Ovary (tissue), 10 donors: Measurements from ENCODE around the gene ARHGEF19. TPM values are rescaled to one million over a fixed set of nuclear protein-coding genes. Genes with fewer than 3 reads are reported as not detected.

Experiments used
- DNase-seq, 5 donors: peaks; one replicate each; pipeline ENCODE4 v3.0.0-alpha.2; 2019 to 2020
- H3K27ac ChIP-seq, 2 donors: fragments of 200-600 bp; one replicate each; pipeline versions ENCODE4 v1.5.1 to v1.8.0; 2019 to 2022
- H3K27me3 ChIP-seq: fragments of 200-600 bp; one replicate; pipeline ENCODE4 v1.8.0; 2022
- H3K36me3 ChIP-seq: fragments of 200-600 bp; sonication (generic); one replicate; pipeline ENCODE4 v1.5.1; 2019
- H3K4me1 ChIP-seq: one replicate; pipeline ENCODE4 v1.8.1; 2013; ENCODE audit warnings: mild to moderate bottlenecking, moderate library complexity; ENCODE audit not compliant: insufficient read depth
- H3K4me3 ChIP-seq: fragments of 200-600 bp; sonication (generic); one replicate; pipeline ENCODE4 v1.5.1; 2017
- H3K9me3 ChIP-seq, 2 donors: fragments of 200-600 bp in 1 of 2; sonication (generic) in 1 of 2; one replicate each; pipeline versions ENCODE4 v1.5.1 to v1.8.1; 2013 to 2019; ENCODE audit warnings: mild to moderate bottlenecking in 1 of 2, moderate library complexity in 1 of 2
- EP300 ChIP-seq: sonication (generic); formaldehyde crosslinking; IDR thresholded peaks from one replicate; pipeline ENCODE4 v1.6.1; 2017; ENCODE audit warnings: antibody characterized with exemption
- POLR2A ChIP-seq: fragments of 450-650 bp; IDR thresholded peaks from one replicate; pipeline ENCODE4 v1.6.1; 2017; ENCODE audit warnings: antibody characterized with exemption, mild to moderate bottlenecking, moderate library complexity
- WGBS, 3 donors: extraction: QIAGEN DNeasy Blood & Tissue Kit in 1 of 3; methylation state at CpG; one replicate each; pipeline versions ENCODE4 v1.1.5 to v1.1.7; 2013 to 2017; 5-methylcytosine and 5-hydroxymethylcytosine counted together
- intact Hi-C, 4 donors: fragments of 100-400 bp; cut with DNase I; formaldehyde crosslinking; loops; one replicate each; pipeline versions ENCODE4 v1.11.0 to v1.15.1; 2022 to 2023
- long read RNA-seq, 3 donors: library from polyadenylated mRNA in 2 of 3; unstranded in 2 of 3; transcript quantifications; one replicate each; pipeline ENCODE4 v2.0.0 and lab custom pipeline, GENCODE V29; 2021 to 2026
- polyA plus RNA-seq, 2 donors: library from polyadenylated mRNA; stranded (reverse); fragments of 200-250 nt in 1 of 2; fragments of 350-450 nt in 1 of 2; fragmentation: Illumina TruSeq in 1 of 2; extraction: RNeasy Lipid Tissue Mini Kit (QIAGEN cat#74804) in 1 of 2; gene quantifications; one replicate each; pipeline ENCODE4 v1.2.3, GENCODE V29; 2013 to 2014
- total RNA-seq, 7 donors: library from RNA; depleted of rRNA in 2 of 7; stranded (reverse); fragments of >200 nt in 2 of 7; fragmentation: NEBNext Ultra II Directional in 3 of 7; extraction: Animal tissue kit (Norgen Biotek cat#: 25700) in 3 of 7; gene quantifications; one replicate each; pipeline versions ENCODE4 v1.1.0 to v1.2.4, GENCODE V29; 2016 to 2023
- TF ChIP-seq, protein P1 (sequence below), 3 donors: fragments of 450-650 bp in 2 of 3; fragments of 200-600 bp in 1 of 3; IDR thresholded peaks; one replicate each; pipeline versions ENCODE4 v1.5.1 to v1.8.0; 2016 to 2022; ENCODE audit warnings: antibody characterized with exemption in 3 of 3, mild to moderate bottlenecking in 1 of 3
- donor health status: DM: no; HTN: no; CAD: no; lungs with moderate emphysema.
- donor health status: DM: no; HTN: no; CAD: no.
- donor health status: Bipolar disorder and iron deficiency.
- donor health status: DM: yes; HTN: yes; CAD: no.
- donor health status: DM: no; HTN: no; CAD: no.
- donor health status: DM: yes; HTN: yes; CAD: no.

ARHGEF19 gene
- total RNA-seq (10 to 100 TPM in 5 of 7 donors, 1 to 10 TPM in 2; 6.0 to 30.4 (median 14.6) TPM), polyA plus RNA-seq (10 to 100 TPM in 1 of 2 donors, 1 to 10 TPM in 1; 2.3 to 15.5 TPM)
- long read RNA-seq, donor 1, partial matches to known transcripts, result 73 of 106 reads
- long read RNA-seq, donor 1, other reads (novel, unspliced or antisense), result 33 of 106 reads
- long read RNA-seq, donor 2, result 0 reads
- long read RNA-seq, donor 3, partial matches to known transcripts, result 23 of 32 reads
- long read RNA-seq, donor 3, other reads (novel, unspliced or antisense), result 9 of 32 reads

DNA sequence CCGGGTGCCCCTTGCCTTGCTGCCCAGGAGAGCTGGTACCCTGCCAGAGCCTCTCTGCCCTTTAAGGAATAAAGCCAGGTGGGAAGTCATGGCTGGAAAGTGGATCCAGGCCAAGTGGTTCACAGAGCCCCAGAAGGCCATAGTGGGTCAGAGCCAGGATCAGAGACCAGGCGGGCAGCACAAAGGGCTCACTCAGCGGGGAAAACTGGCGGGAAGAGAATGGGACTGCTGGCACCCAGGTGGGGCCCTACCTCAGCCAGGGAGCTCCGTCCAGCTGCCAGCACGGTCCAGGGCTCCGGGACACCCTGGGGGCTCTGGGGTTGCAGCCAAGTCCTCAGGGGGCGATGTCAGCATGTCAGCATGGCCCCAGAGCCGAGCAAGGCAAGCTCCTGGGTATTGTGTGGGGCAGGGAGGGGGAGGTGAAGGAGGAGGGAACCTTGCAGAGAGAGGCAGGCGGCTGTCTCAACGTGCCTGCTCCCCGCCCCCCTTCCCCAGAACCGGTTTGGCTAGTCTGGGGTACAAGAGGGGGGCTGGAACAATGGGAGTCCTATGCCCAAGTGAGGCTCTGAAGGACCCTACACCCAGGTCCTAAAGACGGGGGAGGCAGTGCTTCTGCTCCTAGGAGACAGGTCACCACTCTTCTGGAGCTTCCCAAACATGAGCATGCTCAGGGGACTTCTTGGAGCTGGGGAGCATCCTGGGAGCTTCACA lies at the start of gene ARHGEF19:
TSS of gene ARHGEF19 (minus strand) at position 402 of the 711 bp plus-strand sequence. CDS start 3,598 bp downstream, outside the sequence.
- H3K4me1 ChIP-seq, result peaks cover 2% of the 10 kb centered on the region
- no peak for TF ChIP-seq POLR2A
- no peak for TF ChIP-seq EP300
- TF ChIP-seq, protein P1, sequence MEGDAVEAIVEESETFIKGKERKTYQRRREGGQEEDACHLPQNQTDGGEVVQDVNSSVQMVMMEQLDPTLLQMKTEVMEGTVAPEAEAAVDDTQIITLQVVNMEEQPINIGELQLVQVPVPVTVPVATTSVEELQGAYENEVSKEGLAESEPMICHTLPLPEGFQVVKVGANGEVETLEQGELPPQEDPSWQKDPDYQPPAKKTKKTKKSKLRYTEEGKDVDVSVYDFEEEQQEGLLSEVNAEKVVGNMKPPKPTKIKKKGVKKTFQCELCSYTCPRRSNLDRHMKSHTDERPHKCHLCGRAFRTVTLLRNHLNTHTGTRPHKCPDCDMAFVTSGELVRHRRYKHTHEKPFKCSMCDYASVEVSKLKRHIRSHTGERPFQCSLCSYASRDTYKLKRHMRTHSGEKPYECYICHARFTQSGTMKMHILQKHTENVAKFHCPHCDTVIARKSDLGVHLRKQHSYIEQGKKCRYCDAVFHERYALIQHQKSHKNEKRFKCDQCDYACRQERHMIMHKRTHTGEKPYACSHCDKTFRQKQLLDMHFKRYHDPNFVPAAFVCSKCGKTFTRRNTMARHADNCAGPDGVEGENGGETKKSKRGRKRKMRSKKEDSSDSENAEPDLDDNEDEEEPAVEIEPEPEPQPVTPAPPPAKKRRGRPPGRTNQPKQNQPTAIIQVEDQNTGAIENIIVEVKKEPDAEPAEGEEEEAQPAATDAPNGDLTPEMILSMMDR (IDR thresholded peaks at IDR 0.05), result no peak
- peak in 1 of 5 donors; percentile 40 for DNase-seq
- no peaks in the 10 kb centered on the region for H3K9me3 ChIP-seq
- H3K27me3 ChIP-seq, result no peaks in the 10 kb centered on the region
- H3K27ac ChIP-seq, result no peak within 1 kb of the TSS
- WGBS, 3 donors, result 34 to 37% (median 37%) methylated on average over 14 of the region's 14 CpGs
- H3K4me3 ChIP-seq, result no peak within 1 kb of the TSS
- no peaks in the 10 kb centered on the region for H3K36me3 ChIP-seq
- intact Hi-C loops, result no loop called here

DNA sequence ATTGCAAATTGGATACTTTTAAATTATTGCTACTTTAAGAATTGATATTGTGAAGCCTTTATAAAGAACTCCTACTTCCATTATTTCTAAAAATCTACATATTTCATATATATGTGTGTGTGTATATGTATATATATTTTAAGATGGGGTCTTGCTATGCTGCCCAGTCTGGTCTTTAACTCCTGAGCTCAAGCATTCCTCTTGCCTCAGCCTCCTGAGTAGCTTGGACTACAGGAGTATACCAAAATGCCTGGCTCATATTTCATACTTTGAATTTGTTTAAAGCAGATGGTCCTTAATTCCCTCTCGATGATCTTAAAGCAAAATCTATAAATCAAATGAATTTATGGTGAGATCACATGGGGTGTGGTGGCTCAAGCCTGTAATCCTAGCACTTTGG lies 49.6 kb upstream of the ARHGEF19 start:
- H3K4me3 ChIP-seq, result no peak overlapping the region
- 83 to 95% (median 89%) methylated on average over 1 of the region's 1 CpG for WGBS, 3 donors
- TF ChIP-seq EP300, result no peak
- no peak for TF ChIP-seq POLR2A
- TF ChIP-seq, protein P1 (IDR thresholded peaks at IDR 0.05), result no peak
- no peak overlapping the region for H3K27ac ChIP-seq
- H3K27me3 ChIP-seq, result no peaks in the 10 kb centered on the region
- H3K4me1 ChIP-seq, result peaks cover 1% of the 10 kb centered on the region
- DNase-seq, result no peak
- no peaks in the 10 kb centered on the region for H3K36me3 ChIP-seq
- intact Hi-C loops, result no loop called here
- no peaks in the 10 kb centered on the region for H3K9me3 ChIP-seq

DNA sequence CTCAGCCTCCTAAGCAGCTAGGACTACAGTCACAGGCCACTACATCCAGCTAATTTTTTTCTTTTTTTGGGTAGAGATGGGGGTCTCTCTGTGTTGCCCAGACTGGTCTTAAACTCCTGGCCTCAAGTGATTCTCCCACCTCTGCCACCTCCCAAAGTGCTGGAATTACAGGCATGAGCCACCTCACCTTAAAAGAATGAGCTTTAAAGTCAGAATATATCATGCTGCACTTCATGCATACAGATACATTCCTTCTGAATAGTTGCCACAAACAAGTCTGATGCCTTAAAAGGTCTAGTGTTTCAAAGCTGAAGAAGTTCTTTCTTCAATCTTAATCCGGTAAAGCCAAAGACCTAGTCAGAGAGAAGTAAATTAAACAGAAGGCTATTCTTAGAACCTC lies 48.4 kb upstream of the ARHGEF19 start:
- Histone ChIP-seq H3K27ac (no peak overlapping the region), H3K4me3 (no peak overlapping the region), H3K4me1 (no peaks in the 10 kb centered on the region), H3K36me3 (no peaks in the 10 kb centered on the region), H3K9me3 (no peaks in the 10 kb centered on the region), H3K27me3 (no peaks in the 10 kb centered on the region)
- no peak for DNase-seq
- 59 to 67% (median 64%) methylated on average over 1 of the region's 1 CpG for WGBS, 3 donors
- TF ChIP-seq EP300 (no peak), POLR2A (no peak)
- TF ChIP-seq, protein P1 (IDR thresholded peaks at IDR 0.05), result no peak
- intact Hi-C loops, result no loop called here

- H3K27me3 ChIP-seq, result no peaks in the 10 kb centered on the region
- H3K9me3 ChIP-seq, result no peaks in the 10 kb centered on the region
- H3K36me3 ChIP-seq, result no peaks in the 10 kb centered on the region
- H3K27ac ChIP-seq, result no peak overlapping the region
- H3K4me1 ChIP-seq, result no peaks in the 10 kb centered on the region
- intact Hi-C loops, result loop anchor here in 1 of 4 donors (10.0 kb wide), 1 partner anchor 96 kb away; the partner anchor contains the start of gene FBXO42
- 97 to 98% (median 98%) methylated on average over 9 of the region's 9 CpGs for WGBS, 3 donors
- no peak for DNase-seq
- TF ChIP-seq, protein P1 (IDR thresholded peaks at IDR 0.05), result no peak
- TF ChIP-seq POLR2A, result no peak
- TF ChIP-seq EP300, result no peak
- no peak overlapping the region for H3K4me3 ChIP-seq
Measured at GRCh38 chr1:16258591-16259135, 46.2 kb upstream of the ARHGEF19 start.
